Activated T-helper 1 cell treated with anti-CD3 and anti-CD28 coated beads, Interleukin-12 subunit alpha, Interleukin-12 subunit beta, Interleukin-2, Interleukin-4 antibody, amounts not matched to agents 30 ng/mL and 10 ng/mL and 1 ng/mL, durations not matched to agents 14 hours and 24 hours and 36 hours (primary cell): ENCODE data around the gene TNFSF8. TPM values are rescaled to one million over a fixed set of nuclear protein-coding genes. Genes with fewer than 3 reads are reported as not detected.
A peak's percentile ranks its signal among the peaks of the same experiment; 100 is the strongest.

ENCODE experiments used
- DNase-seq: peaks from one replicate; pipeline ENCODE4 v3.0.0; 2021; ENCODE audit warnings: low spot score
- H3K27ac Mint-ChIP-seq: one replicate; pipeline ENCODE4 v1.8.0; 2021; ENCODE audit warnings: mild to moderate bottlenecking, mixed read lengths
- H3K27me3 Mint-ChIP-seq: one replicate; pipeline ENCODE4 v1.8.0; 2022; ENCODE audit warnings: mild to moderate bottlenecking, moderate library complexity, mixed read lengths; ENCODE audit not compliant: insufficient read depth
- H3K36me3 Mint-ChIP-seq: one replicate; pipeline ENCODE4 v1.8.0; 2021; ENCODE audit warnings: low read depth, mixed read lengths
- H3K4me1 Mint-ChIP-seq: one replicate; pipeline ENCODE4 v1.8.0; 2021; ENCODE audit warnings: low read depth, mixed read lengths
- H3K4me3 Mint-ChIP-seq: one replicate; pipeline ENCODE4 v1.8.0; 2021; ENCODE audit warnings: mild to moderate bottlenecking, moderate library complexity, mixed read lengths
- H3K9me3 Mint-ChIP-seq: one replicate; pipeline ENCODE4 v1.8.0; 2021; ENCODE audit warnings: mixed read lengths
- intact Hi-C: fragments of 100-400 bp; cut with micrococcal nuclease; formaldehyde crosslinking; loops from one replicate; pipeline ENCODE4 v1.15.1; 2024
- total RNA-seq: library from RNA; stranded (reverse); gene quantifications from 2 replicates; pipeline ENCODE4 v1.2.3, GENCODE V29; 2022

The TNFSF8 gene
- total RNA-seq, 1 donor from 2014 or later, result 200 TPM

DNA sequence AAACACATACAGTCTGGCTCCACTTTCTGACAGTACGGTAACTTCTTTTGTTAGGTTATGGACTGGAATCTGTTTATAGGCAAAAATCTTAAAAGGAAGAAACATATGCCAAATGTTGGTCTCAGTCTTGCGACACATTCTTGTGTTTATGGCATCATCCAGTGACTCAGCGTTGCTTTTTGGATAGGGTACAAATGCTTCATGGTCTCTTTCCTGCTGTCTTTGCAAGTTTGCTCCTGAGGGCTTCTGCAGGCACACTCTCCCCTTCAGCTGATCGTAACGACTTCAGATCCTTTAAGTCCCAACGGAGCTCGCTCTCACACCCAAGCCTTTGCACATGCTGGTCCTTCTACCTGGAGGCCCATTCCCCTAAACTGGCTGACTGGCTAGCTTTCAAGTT is 23.6 kb upstream of the TNFSF8 start:
- intact Hi-C loops, result loop anchor here (10.0 kb wide), 1 partner anchor 1729 kb away; the partner anchor contains the start of genes FKBP15 and SLC31A1
- peaks cover 53% of the 10 kb centered on the region for H3K4me1 Mint-ChIP-seq
- H3K27me3 Mint-ChIP-seq, result no peaks in the 10 kb centered on the region
- peak overlapping the region; percentile 35 for H3K27ac Mint-ChIP-seq
- peaks cover 8% of the 10 kb centered on the region for H3K36me3 Mint-ChIP-seq
- H3K9me3 Mint-ChIP-seq, result peaks cover 4% of the 10 kb centered on the region
- no peak overlapping the region for H3K4me3 Mint-ChIP-seq
- no peak for DNase-seq

DNA sequence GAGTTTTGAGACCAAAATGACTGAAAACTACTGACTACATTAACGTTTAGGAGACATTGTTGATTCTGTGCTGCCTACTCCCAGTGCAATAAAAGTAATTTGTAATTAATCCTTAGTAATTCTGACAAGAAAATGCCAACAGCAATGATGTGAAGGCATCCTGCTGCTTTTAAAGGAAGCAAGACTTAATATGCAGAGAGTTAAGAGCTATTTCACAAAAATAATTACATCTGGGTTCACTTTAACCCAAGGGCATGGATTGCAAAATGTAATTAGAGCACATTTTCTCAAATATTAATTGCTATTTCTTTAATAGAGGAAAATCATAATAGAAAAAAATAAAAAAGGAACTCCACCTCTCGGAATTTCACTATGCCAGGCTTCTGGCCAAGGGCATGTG is 22.7 kb upstream of the TNFSF8 start:
- H3K9me3 Mint-ChIP-seq, result no peaks in the 10 kb centered on the region
- H3K36me3 Mint-ChIP-seq, result peaks cover 7% of the 10 kb centered on the region
- H3K4me3 Mint-ChIP-seq, result no peak overlapping the region
- intact Hi-C loops, result loop anchor here (10.0 kb wide), 1 partner anchor 1728 kb away; the partner anchor contains the start of genes FKBP15 and SLC31A1
- no peak for DNase-seq
- H3K27me3 Mint-ChIP-seq, result no peaks in the 10 kb centered on the region
- no peak overlapping the region for H3K27ac Mint-ChIP-seq
- H3K4me1 Mint-ChIP-seq, result peaks cover 44% of the 10 kb centered on the region

GRCh38 chr9:114950761-114951160 is 20.4 kb upstream of the TNFSF8 start:
- Mint-ChIP-seq H3K9me3 (no peaks in the 10 kb centered on the region), H3K4me1 (peaks cover 41% of the 10 kb centered on the region), H3K27me3 (no peaks in the 10 kb centered on the region), H3K27ac (no peak overlapping the region), H3K36me3 (peaks cover 8% of the 10 kb centered on the region), H3K4me3 (no peak overlapping the region)
- no peak for DNase-seq
- intact Hi-C loops, result loop anchor here (10.0 kb wide), 1 partner anchor 1726 kb away; the partner anchor contains the start of genes FKBP15 and SLC31A1

DNA sequence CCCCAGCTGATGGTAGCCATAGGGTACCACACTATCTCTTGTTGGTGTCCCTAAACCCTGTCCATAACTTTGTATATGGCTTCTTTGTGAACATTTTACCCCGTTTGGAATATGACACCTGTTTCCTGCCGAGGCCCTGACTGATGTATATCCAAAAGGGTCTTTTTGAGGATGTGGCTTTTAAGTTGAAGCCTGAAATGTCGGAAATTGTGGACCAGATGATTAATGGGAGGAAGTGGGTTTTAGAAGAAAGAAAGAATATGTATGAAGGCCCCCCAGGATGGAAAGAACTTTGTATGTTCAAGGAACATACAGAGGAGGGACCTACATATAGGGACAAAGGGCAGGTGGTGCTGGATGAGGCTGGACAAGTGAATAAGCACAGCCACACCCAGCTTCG is 16.7 kb upstream of the TNFSF8 start:
- H3K4me1 Mint-ChIP-seq, result peaks cover 30% of the 10 kb centered on the region
- peaks cover 5% of the 10 kb centered on the region for H3K36me3 Mint-ChIP-seq
- H3K4me3 Mint-ChIP-seq, result no peak overlapping the region
- no peaks in the 10 kb centered on the region for H3K27me3 Mint-ChIP-seq
- DNase-seq, result no peak
- no peak overlapping the region for H3K27ac Mint-ChIP-seq
- peaks cover 4% of the 10 kb centered on the region for H3K9me3 Mint-ChIP-seq
- intact Hi-C loops, result no loop called here

DNA sequence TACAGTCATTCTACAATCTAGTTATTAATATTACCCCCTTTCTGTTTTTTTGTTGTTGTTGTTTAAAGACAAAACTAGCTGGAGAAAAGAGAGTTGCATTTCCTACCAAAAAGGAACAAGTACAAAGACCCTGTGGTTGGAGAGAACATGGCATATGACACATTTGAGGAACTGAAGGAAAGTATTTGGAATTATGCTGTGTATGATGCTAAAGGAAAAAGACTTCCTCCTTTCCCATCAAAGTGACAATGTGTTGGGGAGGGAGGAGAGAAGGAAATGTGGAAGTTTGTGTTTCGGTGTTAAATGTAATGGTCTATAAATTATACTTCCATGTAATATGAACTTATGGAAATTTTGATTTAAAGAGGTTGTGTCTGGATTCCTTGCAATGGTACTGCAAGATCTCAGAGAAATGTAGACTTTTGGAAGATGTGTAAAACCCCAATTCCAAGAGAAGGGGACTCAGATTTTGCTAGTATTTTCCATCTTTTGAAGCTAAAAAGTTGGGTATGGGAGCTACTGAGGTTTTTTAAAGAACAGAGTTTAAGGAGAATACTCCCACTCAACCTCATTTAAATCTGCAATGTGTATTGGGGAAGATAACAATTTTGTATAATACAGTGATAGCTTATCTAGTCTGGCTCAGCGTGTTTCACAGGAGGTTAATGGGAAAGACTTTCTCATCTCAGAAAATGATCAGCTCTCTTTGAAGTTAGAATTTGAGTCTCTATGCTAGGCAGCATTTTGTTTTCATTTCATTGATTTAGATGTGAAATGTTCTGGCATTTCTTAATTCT is 15.4 kb upstream of the TNFSF8 start:
- Mint-ChIP-seq H3K36me3 (peaks cover 5% of the 10 kb centered on the region), H3K4me3 (no peak overlapping the region), H3K27me3 (no peaks in the 10 kb centered on the region), H3K9me3 (peaks cover 4% of the 10 kb centered on the region), H3K27ac (no peak overlapping the region), H3K4me1 (peaks cover 26% of the 10 kb centered on the region)
- intact Hi-C loops, result no loop called here
- DNase-seq, result no peak

GRCh38 chr9:114941376-114941775 is 11.0 kb upstream of the TNFSF8 start:
- intact Hi-C loops, result no loop called here
- H3K4me1 Mint-ChIP-seq, result peaks cover 39% of the 10 kb centered on the region
- H3K27ac Mint-ChIP-seq, result no peak overlapping the region
- H3K4me3 Mint-ChIP-seq, result no peak overlapping the region
- no peaks in the 10 kb centered on the region for H3K27me3 Mint-ChIP-seq
- peaks cover 4% of the 10 kb centered on the region for H3K9me3 Mint-ChIP-seq
- no peak for DNase-seq
- peaks cover 2% of the 10 kb centered on the region for H3K36me3 Mint-ChIP-seq

GRCh38 chr9:114938687-114939575 is 8.5 kb upstream of the TNFSF8 start:
- Mint-ChIP-seq H3K27me3 (no peaks in the 10 kb centered on the region), H3K9me3 (peaks cover 4% of the 10 kb centered on the region), H3K36me3 (peaks cover 2% of the 10 kb centered on the region), H3K4me3 (no peak overlapping the region), H3K4me1 (peaks cover 26% of the 10 kb centered on the region), H3K27ac (peak overlapping the region; percentile 35)
- intact Hi-C loops, result no loop called here
- DNase-seq, result no peak

- Mint-ChIP-seq H3K36me3 (peaks cover 5% of the 10 kb centered on the region), H3K27ac (no peak overlapping the region), H3K4me1 (peaks cover 36% of the 10 kb centered on the region)
Observed at GRCh38 chr9:114937516-114937915, 7.1 kb upstream of the TNFSF8 start.

DNA sequence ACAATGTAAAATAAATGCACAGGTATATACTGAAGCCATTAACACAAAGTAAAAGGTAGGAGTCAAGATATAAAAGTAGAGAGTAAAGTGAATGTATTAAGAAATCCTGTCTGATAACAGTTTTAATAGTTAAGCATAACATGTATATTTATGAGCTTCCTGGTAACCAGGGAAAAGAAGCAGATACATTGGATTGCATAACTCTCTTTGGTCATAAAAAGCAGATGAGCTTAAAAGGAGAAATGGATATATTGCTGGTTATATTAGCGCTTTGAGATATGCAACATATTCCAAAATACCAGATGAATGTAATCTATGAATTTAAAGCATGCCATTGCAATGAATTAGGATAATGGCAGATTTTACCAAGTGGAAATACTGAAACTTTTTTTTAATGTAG is 6.2 kb upstream of the TNFSF8 start:
- Mint-ChIP-seq H3K9me3 (no peaks in the 10 kb centered on the region), H3K36me3 (peaks cover 5% of the 10 kb centered on the region), H3K27me3 (no peaks in the 10 kb centered on the region), H3K4me3 (no peak overlapping the region), H3K27ac (no peak overlapping the region), H3K4me1 (peaks cover 45% of the 10 kb centered on the region)
- DNase-seq, result no peak
- intact Hi-C loops, result no loop called here

More at GRCh38 chr9:114937516-114937915, 7.1 kb upstream of the TNFSF8 start:
- Mint-ChIP-seq H3K27me3 (no peaks in the 10 kb centered on the region), H3K4me3 (no peak overlapping the region), H3K9me3 (no peaks in the 10 kb centered on the region)
- DNase-seq, result no peak
- intact Hi-C loops, result no loop called here

DNA sequence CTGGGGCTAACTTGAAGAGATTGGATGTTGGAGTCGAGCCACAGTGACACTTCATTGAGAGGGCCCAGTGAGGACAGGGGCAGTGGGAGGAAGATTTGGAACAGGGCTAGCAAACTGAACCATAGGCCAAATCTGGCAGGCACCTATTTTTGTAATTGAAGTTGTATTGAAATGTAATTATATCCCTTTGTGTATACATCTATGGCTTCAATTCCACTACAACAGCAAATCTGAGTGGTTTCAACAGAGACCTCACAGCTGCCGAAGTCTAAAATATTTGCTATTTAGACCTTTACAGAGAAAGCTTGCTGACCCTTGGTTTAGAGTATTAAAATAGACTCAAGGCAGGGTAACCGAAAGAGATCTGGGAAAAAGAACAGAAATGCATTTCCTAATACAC is 4.7 kb upstream of the TNFSF8 start:
- Mint-ChIP-seq H3K36me3 (peaks cover 8% of the 10 kb centered on the region), H3K4me1 (peaks cover 55% of the 10 kb centered on the region), H3K27me3 (no peaks in the 10 kb centered on the region), H3K27ac (no peak overlapping the region), H3K4me3 (no peak overlapping the region), H3K9me3 (no peaks in the 10 kb centered on the region)
- DNase-seq, result no peak
- intact Hi-C loops, result no loop called here

DNA sequence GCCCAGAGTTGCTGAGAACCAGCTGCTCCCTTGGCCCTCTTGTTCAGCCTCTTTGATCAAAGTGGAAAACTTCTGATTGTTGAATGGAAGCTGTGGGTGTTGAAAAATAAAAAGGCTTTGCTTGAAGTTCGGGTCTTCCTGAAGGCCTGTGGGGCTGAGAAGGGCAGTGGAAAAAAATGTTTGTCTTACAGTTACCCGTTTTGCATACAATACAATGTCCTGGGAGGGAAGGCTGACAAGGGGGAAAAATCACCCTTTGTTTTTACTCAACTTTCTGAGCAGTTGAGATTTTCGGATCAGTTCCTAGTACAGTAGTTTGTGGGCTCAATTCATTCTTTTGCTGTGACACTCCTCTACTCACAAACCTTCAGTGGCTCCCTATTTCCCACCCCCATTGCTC is 2.1 kb upstream of the TNFSF8 start:
- no peaks in the 10 kb centered on the region for H3K9me3 Mint-ChIP-seq

GRCh38 chr9:114931407-114931806 is 1.0 kb upstream of the TNFSF8 start:
- Mint-ChIP-seq H3K4me3 (peak overlapping the region; percentile 98), H3K36me3 (peaks cover 29% of the 10 kb centered on the region), H3K9me3 (no peaks in the 10 kb centered on the region), H3K27me3 (no peaks in the 10 kb centered on the region), H3K27ac (peak overlapping the region; percentile 99), H3K4me1 (peaks cover 51% of the 10 kb centered on the region)
- no peak for DNase-seq
- intact Hi-C loops, result loop anchor here (2.0 kb wide), 1 partner anchor 241 kb away; no protein-coding TSS in a partner anchor

More for the DNA sequence above, 2.1 kb upstream of the TNFSF8 start:
- Mint-ChIP-seq H3K4me3 (no peak overlapping the region), H3K27me3 (no peaks in the 10 kb centered on the region), H3K36me3 (peaks cover 23% of the 10 kb centered on the region), H3K4me1 (peaks cover 47% of the 10 kb centered on the region), H3K27ac (peak overlapping the region; percentile 13)
- intact Hi-C loops, result no loop called here
- DNase-seq, result no peak

- no peaks in the 10 kb centered on the region for H3K27me3 Mint-ChIP-seq
- DNase-seq, result no peak
- H3K4me1 Mint-ChIP-seq, result peaks cover 73% of the 10 kb centered on the region
- peak overlapping the region; percentile 95 for H3K4me3 Mint-ChIP-seq
- intact Hi-C loops, result loop anchor here (1.0 kb wide), 1 partner anchor 190 kb away; no protein-coding TSS in a partner anchor
- H3K9me3 Mint-ChIP-seq, result no peaks in the 10 kb centered on the region
- peaks cover 46% of the 10 kb centered on the region for H3K36me3 Mint-ChIP-seq
- peak overlapping the region; percentile 96 for H3K27ac Mint-ChIP-seq
Observed at GRCh38 chr9:114929201-114929600, 1.2 kb downstream of the TNFSF8 start.
